WTC11 (cell line): ENCODE measurements around the gene ZFP36L1. TPM values are rescaled to one million over a fixed set of nuclear protein-coding genes. Genes with fewer than 3 reads are reported as not detected.

Source experiments
- ATAC-seq: fragments of 200-7000 bp; cut with Tn5 transposase; 2 replicates; pipeline ENCODE4 v1.10.0; 2021; ENCODE audit warnings: mild to moderate bottlenecking, moderate library complexity
- CTCF ChIA-PET: fragments of 300-600 bp; sonication (Branson Sonifier 250); formaldehyde crosslinking; loops from one replicate; lab custom pipeline; 2021; ENCODE audit warnings: antibody characterized with exemption; lab: Charles Lee
- POLR2A ChIA-PET: fragments of 350-600 bp; sonication (Branson Sonifier 250); formaldehyde crosslinking; loops from one replicate; lab custom pipeline; 2021; ENCODE audit warnings: antibody characterized with exemption; lab: Charles Lee
- DNase-seq: peaks from one replicate; pipeline ENCODE4 v3.0.0; 2021; ENCODE audit warnings: low spot score
- H3K27ac Mint-ChIP-seq: 2 replicates; pipeline ENCODE4 v1.8.0; 2021; ENCODE audit warnings: mixed read lengths
- H3K27me3 Mint-ChIP-seq: 2 replicates; pipeline ENCODE4 v1.8.0; 2021; ENCODE audit warnings: low read depth, mild to moderate bottlenecking, moderate library complexity, mixed read lengths
- H3K36me3 Mint-ChIP-seq: 2 replicates; pipeline ENCODE4 v1.8.0; 2021; ENCODE audit warnings: mixed read lengths
- H3K4me1 Mint-ChIP-seq: 2 replicates; pipeline ENCODE4 v1.8.0; 2022; ENCODE audit warnings: mixed read lengths
- H3K4me3 Mint-ChIP-seq: 2 replicates; pipeline ENCODE4 v1.8.0; 2021; ENCODE audit warnings: mild to moderate bottlenecking, moderate library complexity, mixed read lengths
- H3K9me3 Mint-ChIP-seq: 2 replicates; pipeline ENCODE4 v1.8.0; 2021; ENCODE audit warnings: mixed read lengths
- ATF3 ChIP-seq: sonication (generic); formaldehyde crosslinking; conservative IDR thresholded peaks from 2 replicates; pipeline ENCODE4 v1.8.1; 2022; ENCODE audit warnings: mild to moderate bottlenecking, missing genetic modification reagents
- ATF6 ChIP-seq: sonication (generic); formaldehyde crosslinking; IDR thresholded peaks from 2 replicates; pipeline ENCODE4 v1.8.1; 2023; ENCODE audit warnings: mild to moderate bottlenecking, missing genetic modification reagents
- CREM ChIP-seq: sonication (generic); formaldehyde crosslinking; IDR thresholded peaks from 2 replicates; pipeline ENCODE4 v1.8.1; 2022; ENCODE audit warnings: mild to moderate bottlenecking, missing genetic modification reagents, moderate library complexity
- E2F1 ChIP-seq: sonication (generic); formaldehyde crosslinking; IDR thresholded peaks from 2 replicates; pipeline ENCODE4 v1.8.0; 2022; ENCODE audit warnings: mild to moderate bottlenecking, missing genetic modification reagents
- E2F5 ChIP-seq: sonication (generic); formaldehyde crosslinking; IDR thresholded peaks from 2 replicates; pipeline ENCODE4 v1.8.1; 2022; ENCODE audit warnings: mild to moderate bottlenecking, moderate library complexity, missing genetic modification reagents
- GABPB1 ChIP-seq: sonication (generic); formaldehyde crosslinking; IDR thresholded peaks from 2 replicates; pipeline ENCODE4 v1.8.1; 2023; ENCODE audit warnings: mild to moderate bottlenecking, missing genetic modification reagents
- GRHL2 ChIP-seq: fragments of 250-450 bp; sonication (Bioruptor Pico); IDR thresholded peaks from 2 replicates; pipeline ENCODE4 v1.8.0; 2022; ENCODE audit warnings: mild to moderate bottlenecking, moderate library complexity; ENCODE audit not compliant: insufficient replicate concordance, severe bottlenecking
- HMGA2 ChIP-seq: fragments of 250-450 bp; sonication (Bioruptor Pico); IDR thresholded peaks from 2 replicates; pipeline ENCODE4 v1.4.0; 2021; ENCODE audit warnings: mild to moderate bottlenecking, moderate library complexity
- JAZF1 ChIP-seq: fragments of 250-450 bp; sonication (Bioruptor Pico); IDR thresholded peaks from 2 replicates; pipeline ENCODE4 v1.9.0; 2021; ENCODE audit warnings: moderate library complexity, mild to moderate bottlenecking, inconsistent platforms
- MYBL2 ChIP-seq: sonication (generic); formaldehyde crosslinking; IDR thresholded peaks from 2 replicates; pipeline ENCODE4 v1.8.1; 2023; ENCODE audit warnings: mild to moderate bottlenecking, moderate library complexity, missing genetic modification reagents
- NFE2L1 ChIP-seq: sonication (generic); formaldehyde crosslinking; IDR thresholded peaks from 2 replicates; pipeline ENCODE4 v1.8.1; 2023; ENCODE audit warnings: missing genetic modification reagents
- OVOL2 ChIP-seq: fragments of 250-450 bp; sonication (Bioruptor Pico); IDR thresholded peaks from 2 replicates; pipeline ENCODE4 v1.9.0; 2021; ENCODE audit warnings: mild to moderate bottlenecking, borderline replicate concordance
- RELA ChIP-seq: sonication (generic); formaldehyde crosslinking; IDR thresholded peaks from 2 replicates; pipeline ENCODE4 v1.8.1; 2022; ENCODE audit warnings: missing genetic modification reagents, mild to moderate bottlenecking, borderline replicate concordance
- RORB ChIP-seq: fragments of 250-450 bp; sonication (Bioruptor Pico); IDR thresholded peaks from 2 replicates; pipeline ENCODE4 v1.9.0; 2021; ENCODE audit warnings: mild to moderate bottlenecking
- SP1 ChIP-seq: sonication (generic); formaldehyde crosslinking; conservative IDR thresholded peaks from 2 replicates; pipeline ENCODE4 v1.8.1; 2022; ENCODE audit warnings: missing genetic modification reagents
- TCF7 ChIP-seq: sonication (generic); formaldehyde crosslinking; IDR thresholded peaks from 2 replicates; pipeline ENCODE4 v1.8.0; 2022; ENCODE audit warnings: mild to moderate bottlenecking, low read depth, missing genetic modification reagents, moderate library complexity
- TEAD1 ChIP-seq: sonication (generic); formaldehyde crosslinking; IDR thresholded peaks from 2 replicates; pipeline ENCODE4 v1.8.0; 2022; ENCODE audit warnings: mild to moderate bottlenecking, missing genetic modification reagents
- ZNF219 ChIP-seq: sonication (generic); formaldehyde crosslinking; IDR thresholded peaks from 2 replicates; pipeline ENCODE4 v1.8.0; 2023; ENCODE audit warnings: missing genetic modification reagents, mild to moderate bottlenecking, borderline replicate concordance
- ZNF263 ChIP-seq: sonication (generic); formaldehyde crosslinking; IDR thresholded peaks from 2 replicates; pipeline ENCODE4 v1.8.1; 2022; ENCODE audit warnings: low read depth, mild to moderate bottlenecking, moderate library complexity, missing genetic modification reagents
- total RNA-seq: library from RNA; stranded (reverse); gene quantifications from 3 replicates; pipeline ENCODE4 v1.2.3, GENCODE V29; 2021
- TF ChIP-seq, protein P1 (sequence below): sonication (generic); formaldehyde crosslinking; IDR thresholded peaks from 2 replicates; pipeline ENCODE4 v1.8.1; 2023; ENCODE audit warnings: mild to moderate bottlenecking, moderate library complexity, missing genetic modification reagents
- TF ChIP-seq, protein P2 (sequence below): sonication (generic); formaldehyde crosslinking; IDR thresholded peaks from 2 replicates; pipeline ENCODE4 v1.8.0; 2022; ENCODE audit warnings: mild to moderate bottlenecking, missing genetic modification reagents
- TF ChIP-seq, protein P3 (sequence below): fragments of 250-450 bp; sonication (Bioruptor Pico); IDR thresholded peaks from 2 replicates; pipeline ENCODE4 v2.1.2; 2022; ENCODE audit warnings: mild to moderate bottlenecking, moderate library complexity
- TF ChIP-seq, protein P4 (sequence below): sonication (generic); formaldehyde crosslinking; IDR thresholded peaks from 2 replicates; pipeline ENCODE4 v1.8.0; 2023; ENCODE audit warnings: missing genetic modification reagents

ZFP36L1 gene
- total RNA-seq, 1 experiment from 2014 or later: 132 TPM

- Mint-ChIP-seq H3K27ac (no peak overlapping the region), H3K9me3 (no peaks in the 10 kb centered on the region; the same call in 1 of the 2 replicates), H3K4me1 (peaks cover 2% of the 10 kb centered on the region), H3K4me3 (no peak overlapping the region), H3K27me3 (no peaks in the 10 kb centered on the region; the same call in 1 of the 2 replicates)
- no peak for ATAC-seq
- POLR2A ChIA-PET: no interaction called here
- CTCF ChIA-PET: interaction anchor here (0.6 kb wide), 1 partner anchor 71 kb away, joined by 3 read pairs; no protein-coding TSS in a partner anchor
- no peak for DNase-seq
- TF ChIP-seq E2F1 (CRISPR knock-in tag) (no peak), GABPB1 (no peak), MYBL2 (CRISPR knock-in tag) (no peak), NFE2L1 (no peak), SP1 (CRISPR knock-in tag) (no peak), ZNF219 (CRISPR knock-in tag) (no peak), TCF7 (CRISPR knock-in tag) (no peak), ATF3 (CRISPR knock-in tag) (no peak), GRHL2 (CRISPR knock-in tag) (no peak), RELA (CRISPR knock-in tag) (no peak), RORB (CRISPR knock-in tag) (no peak), JAZF1 (no peak), HMGA2 (CRISPR knock-in tag) (no peak)
- TF ChIP-seq, protein P1, sequence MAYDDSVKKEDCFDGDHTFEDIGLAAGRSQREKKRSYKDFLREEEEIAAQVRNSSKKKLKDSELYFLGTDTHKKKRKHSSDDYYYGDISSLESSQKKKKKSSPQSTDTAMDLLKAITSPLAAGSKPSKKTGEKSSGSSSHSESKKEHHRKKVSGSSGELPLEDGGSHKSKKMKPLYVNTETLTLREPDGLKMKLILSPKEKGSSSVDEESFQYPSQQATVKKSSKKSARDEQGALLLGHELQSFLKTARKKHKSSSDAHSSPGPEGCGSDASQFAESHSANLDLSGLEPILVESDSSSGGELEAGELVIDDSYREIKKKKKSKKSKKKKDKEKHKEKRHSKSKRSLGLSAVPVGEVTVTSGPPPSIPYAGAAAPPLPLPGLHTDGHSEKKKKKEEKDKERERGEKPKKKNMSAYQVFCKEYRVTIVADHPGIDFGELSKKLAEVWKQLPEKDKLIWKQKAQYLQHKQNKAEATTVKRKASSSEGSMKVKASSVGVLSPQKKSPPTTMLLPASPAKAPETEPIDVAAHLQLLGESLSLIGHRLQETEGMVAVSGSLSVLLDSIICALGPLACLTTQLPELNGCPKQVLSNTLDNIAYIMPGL (CRISPR knock-in tag): no peak
- TF ChIP-seq, all 79 proteins: peak for 0
- no peaks in the 10 kb centered on the region for H3K36me3 Mint-ChIP-seq
Measured at GRCh38 chr14:68772761-68773381, 20.0 kb downstream of the ZFP36L1 start.

DNA sequence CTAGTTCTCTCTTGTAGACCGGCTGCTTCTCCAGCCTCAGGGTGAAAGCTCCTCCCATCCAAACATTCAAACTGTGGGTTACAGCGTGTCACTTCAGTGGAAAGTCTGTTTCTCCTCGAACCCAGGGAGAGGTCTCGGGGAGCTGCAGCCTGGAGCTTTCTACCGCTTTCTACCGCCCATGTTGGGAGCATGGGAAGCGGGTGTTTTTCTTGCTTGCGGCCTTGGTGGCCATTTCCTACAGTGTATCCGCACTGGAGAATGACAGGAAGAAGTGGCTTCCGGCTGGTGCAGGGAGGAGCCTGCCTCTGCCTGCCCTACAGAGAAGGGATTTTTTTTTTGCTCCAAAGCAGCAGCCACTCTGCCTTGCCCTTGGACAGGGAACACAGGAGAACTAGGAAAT, 21.2 kb downstream of the ZFP36L1 start:
- CTCF ChIA-PET: interaction anchor here (0.9 to 1.1 kb wide), 2 partner anchors 53 to 72 kb away, joined by 3 to 4 read pairs; no protein-coding TSS in a partner anchor
- POLR2A ChIA-PET: interaction anchor here (1.8 kb wide), 1 partner anchor 9 kb away, joined by 4 read pairs; no protein-coding TSS in a partner anchor
- Mint-ChIP-seq H3K27ac (no peak overlapping the region), H3K4me3 (no peak overlapping the region), H3K36me3 (no peaks in the 10 kb centered on the region), H3K4me1 (peaks cover 5% of the 10 kb centered on the region), H3K9me3 (no peaks in the 10 kb centered on the region; the same call in 1 of the 2 replicates), H3K27me3 (no peaks in the 10 kb centered on the region; the same call in 1 of the 2 replicates)
- ATAC-seq: no peak
- no peak for DNase-seq
- TF ChIP-seq ATF6 (CRISPR knock-in tag) (no peak), OVOL2 (CRISPR knock-in tag) (no peak), JAZF1 (no peak), CREM (CRISPR knock-in tag) (no peak), TEAD1 (CRISPR knock-in tag) (no peak), ZNF263 (CRISPR knock-in tag) (no peak), E2F5 (CRISPR knock-in tag) (no peak)
- TF ChIP-seq, protein P2, sequence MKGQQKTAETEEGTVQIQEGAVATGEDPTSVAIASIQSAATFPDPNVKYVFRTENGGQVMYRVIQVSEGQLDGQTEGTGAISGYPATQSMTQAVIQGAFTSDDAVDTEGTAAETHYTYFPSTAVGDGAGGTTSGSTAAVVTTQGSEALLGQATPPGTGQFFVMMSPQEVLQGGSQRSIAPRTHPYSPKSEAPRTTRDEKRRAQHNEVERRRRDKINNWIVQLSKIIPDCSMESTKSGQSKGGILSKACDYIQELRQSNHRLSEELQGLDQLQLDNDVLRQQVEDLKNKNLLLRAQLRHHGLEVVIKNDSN (CRISPR knock-in tag): no peak
- TF ChIP-seq, protein P3, sequence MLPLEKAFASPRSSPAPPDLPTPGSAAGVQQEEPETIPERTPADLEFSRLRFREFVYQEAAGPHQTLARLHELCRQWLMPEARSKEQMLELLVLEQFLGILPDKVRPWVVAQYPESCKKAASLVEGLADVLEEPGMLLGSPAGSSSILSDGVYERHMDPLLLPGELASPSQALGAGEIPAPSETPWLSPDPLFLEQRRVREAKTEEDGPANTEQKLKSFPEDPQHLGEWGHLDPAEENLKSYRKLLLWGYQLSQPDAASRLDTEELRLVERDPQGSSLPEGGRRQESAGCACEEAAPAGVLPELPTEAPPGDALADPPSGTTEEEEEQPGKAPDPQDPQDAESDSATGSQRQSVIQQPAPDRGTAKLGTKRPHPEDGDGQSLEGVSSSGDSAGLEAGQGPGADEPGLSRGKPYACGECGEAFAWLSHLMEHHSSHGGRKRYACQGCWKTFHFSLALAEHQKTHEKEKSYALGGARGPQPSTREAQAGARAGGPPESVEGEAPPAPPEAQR (CRISPR knock-in tag): no peak
- TF ChIP-seq, protein P4, sequence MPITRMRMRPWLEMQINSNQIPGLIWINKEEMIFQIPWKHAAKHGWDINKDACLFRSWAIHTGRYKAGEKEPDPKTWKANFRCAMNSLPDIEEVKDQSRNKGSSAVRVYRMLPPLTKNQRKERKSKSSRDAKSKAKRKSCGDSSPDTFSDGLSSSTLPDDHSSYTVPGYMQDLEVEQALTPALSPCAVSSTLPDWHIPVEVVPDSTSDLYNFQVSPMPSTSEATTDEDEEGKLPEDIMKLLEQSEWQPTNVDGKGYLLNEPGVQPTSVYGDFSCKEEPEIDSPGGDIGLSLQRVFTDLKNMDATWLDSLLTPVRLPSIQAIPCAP: no peak
- TF ChIP-seq, protein P1 (CRISPR knock-in tag): no peak
